D721Med (cell line): ENCODE measurements around the gene CCNF.
"Not testable (repeated sequence)": the region's sequence is repeated elsewhere in the genome, so short reads cannot be mapped to it uniquely, and the experiment has no call there.

Source experiments
- DNase-seq: peaks from one replicate; pipeline ENCODE4 v3.0.0; 2011; ENCODE audit warnings: low spot score; ENCODE audit not compliant: insufficient read length
- FAIRE-seq: peaks from 2 replicates; lab custom pipeline; 2011; peaks lifted over from hg19 to GRCh38; lab: Jason Lieb, UNC
- CTCF ChIP-seq: IDR thresholded peaks from 2 replicates; pipeline ENCODE4 v1.5.1; 2012; ENCODE audit warnings: mild to moderate bottlenecking, control low read depth; ENCODE audit not compliant: insufficient read depth; ENCODE audit errors: missing control alignments

Gene CCNF, protein sequence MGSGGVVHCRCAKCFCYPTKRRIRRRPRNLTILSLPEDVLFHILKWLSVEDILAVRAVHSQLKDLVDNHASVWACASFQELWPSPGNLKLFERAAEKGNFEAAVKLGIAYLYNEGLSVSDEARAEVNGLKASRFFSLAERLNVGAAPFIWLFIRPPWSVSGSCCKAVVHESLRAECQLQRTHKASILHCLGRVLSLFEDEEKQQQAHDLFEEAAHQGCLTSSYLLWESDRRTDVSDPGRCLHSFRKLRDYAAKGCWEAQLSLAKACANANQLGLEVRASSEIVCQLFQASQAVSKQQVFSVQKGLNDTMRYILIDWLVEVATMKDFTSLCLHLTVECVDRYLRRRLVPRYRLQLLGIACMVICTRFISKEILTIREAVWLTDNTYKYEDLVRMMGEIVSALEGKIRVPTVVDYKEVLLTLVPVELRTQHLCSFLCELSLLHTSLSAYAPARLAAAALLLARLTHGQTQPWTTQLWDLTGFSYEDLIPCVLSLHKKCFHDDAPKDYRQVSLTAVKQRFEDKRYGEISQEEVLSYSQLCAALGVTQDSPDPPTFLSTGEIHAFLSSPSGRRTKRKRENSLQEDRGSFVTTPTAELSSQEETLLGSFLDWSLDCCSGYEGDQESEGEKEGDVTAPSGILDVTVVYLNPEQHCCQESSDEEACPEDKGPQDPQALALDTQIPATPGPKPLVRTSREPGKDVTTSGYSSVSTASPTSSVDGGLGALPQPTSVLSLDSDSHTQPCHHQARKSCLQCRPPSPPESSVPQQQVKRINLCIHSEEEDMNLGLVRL

DNA sequence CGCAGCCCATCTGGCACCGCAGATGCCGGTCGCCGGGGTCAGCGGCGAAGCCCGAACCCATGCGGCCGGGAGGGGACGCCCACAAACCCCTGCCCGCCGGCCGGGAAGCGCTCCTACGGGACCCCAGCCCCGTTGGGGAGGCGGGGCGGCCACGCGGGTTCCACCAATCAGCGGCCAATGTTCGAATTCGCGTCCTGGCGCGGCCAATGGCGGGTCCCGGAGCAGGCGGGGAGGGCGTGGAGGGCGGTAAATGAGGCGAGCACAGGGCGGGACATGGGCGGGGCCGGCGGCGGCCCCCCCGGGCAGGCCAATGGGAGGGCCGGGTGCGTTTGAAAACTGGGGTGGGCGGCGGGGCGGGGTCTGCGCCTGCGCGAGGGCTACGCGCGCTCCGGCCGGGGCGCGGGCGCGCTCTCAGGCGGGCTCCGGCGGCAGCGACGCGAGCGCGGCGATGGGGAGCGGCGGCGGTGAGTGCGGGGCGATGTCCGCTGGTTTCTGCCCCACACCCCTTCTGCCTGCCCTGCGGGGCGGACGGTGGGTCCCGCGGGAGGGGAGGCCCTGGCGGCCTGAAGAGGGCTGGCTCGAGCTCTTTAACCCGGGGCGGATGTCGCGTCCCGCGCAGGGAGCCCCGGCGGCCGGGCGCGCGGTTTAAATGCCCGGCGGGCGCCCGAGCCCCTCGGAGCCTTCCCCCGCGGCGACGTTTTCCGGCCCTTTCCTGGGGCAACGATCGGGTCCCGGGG, at the start of gene CCNF:
TSS of gene CCNF (plus strand) at position 414 of the 737 bp plus-strand sequence. CDS start at position 449, 35 bp downstream.
- TF ChIP-seq CTCF = no peak
- peak; percentile 98 for DNase-seq
- FAIRE-seq = no peak

GRCh38 chr16:2383501-2383900, 45.7 kb upstream of the CCNF start:
- DNase-seq = no peak
- TF ChIP-seq CTCF = no peak
- FAIRE-seq = no peak

- FAIRE-seq (no peak), DNase-seq (no peak)
- no peak for TF ChIP-seq CTCF
Measured at GRCh38 chr16:2384426-2384825, 44.8 kb upstream of the CCNF start.

DNA sequence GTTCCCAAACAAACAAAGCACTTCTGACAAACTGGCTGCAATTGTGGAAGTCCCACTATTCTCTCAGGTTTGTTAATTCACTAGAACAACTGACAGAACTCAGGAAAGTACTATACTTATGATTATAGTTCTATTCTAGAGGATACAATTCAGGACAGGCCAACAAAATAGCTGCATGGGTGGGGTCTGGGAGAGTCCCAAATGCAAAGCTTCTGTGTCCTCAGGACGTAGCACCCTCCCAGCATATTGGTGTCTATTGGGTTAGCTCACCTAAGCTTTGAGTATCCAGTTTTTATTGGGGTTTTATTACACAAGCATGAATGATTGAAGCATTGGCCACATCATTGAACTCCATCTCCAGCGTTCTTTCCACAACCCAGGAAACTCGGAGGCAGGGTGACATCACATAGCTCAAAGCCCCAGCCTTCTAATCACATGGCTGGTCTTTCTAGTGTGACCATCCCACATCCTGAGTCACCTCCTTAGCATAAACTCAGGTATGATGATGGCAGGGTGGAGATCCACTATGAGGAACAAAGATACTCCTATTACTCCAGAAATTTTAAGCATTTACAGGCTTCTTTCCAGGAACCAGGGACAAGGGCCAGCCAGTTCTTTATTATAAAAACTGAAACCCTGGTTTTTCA, 43.9 kb upstream of the CCNF start:
- no peak for DNase-seq
- no peak for FAIRE-seq
- no peak for TF ChIP-seq CTCF

- not testable (repeated sequence) for DNase-seq
Measured at GRCh38 chr16:2385982-2386381, 43.3 kb upstream of the CCNF start.

GRCh38 chr16:2386990-2387389, 42.3 kb upstream of the CCNF start:
- FAIRE-seq = no peak
- TF ChIP-seq CTCF = peak; percentile 22
- no peak for DNase-seq

More at GRCh38 chr16:2385982-2386381, 43.3 kb upstream of the CCNF start:
- not testable (repeated sequence) for FAIRE-seq
